Head of caudate nucleus (tissue), 42 donors: ENCODE measurements around the gene ZDHHC14.
"Not testable (repeated sequence)": the region's sequence is repeated elsewhere in the genome, so short reads cannot be mapped to it uniquely, and the experiment has no call there.

ENCODE experiments used
- DNase-seq, 42 donors: peaks; one replicate each; pipeline versions ENCODE4 v3.0.0 to v3.0.0-alpha.2; 2020 to 2021; ENCODE audit warnings: mixed read lengths in 7 of 42
- intact Hi-C: fragments of 100-400 bp; cut with DNase I; formaldehyde crosslinking; loops from one replicate; pipeline ENCODE4 v1.15.0; 2022

ZDHHC14 gene

GRCh38 chr6:157380779-157381561 is at the start of gene ZDHHC14:
TSS of gene ZDHHC14 (plus strand) at chr6:157381190.
- peak; percentile 82 to 98 (median 94) for DNase-seq
- intact Hi-C loops, result loop anchor here (2.0 to 5.0 kb wide), 2 partner anchors 51 to 58 kb away; partner anchors contain the start of gene TMEM242

GRCh38 chr6:157332813-157333212 is 48.2 kb upstream of the ZDHHC14 start:
- intact Hi-C loops, result no loop called here
- no peak for DNase-seq

GRCh38 chr6:157333537-157333936 is 47.5 kb upstream of the ZDHHC14 start:
- no peak for DNase-seq
- intact Hi-C loops, result no loop called here

GRCh38 chr6:157333956-157334355 is 47.0 kb upstream of the ZDHHC14 start:
- no peak for DNase-seq
- intact Hi-C loops, result no loop called here

- DNase-seq, result no peak
- intact Hi-C loops, result no loop called here
Observed at GRCh38 chr6:157335829-157336228, 45.2 kb upstream of the ZDHHC14 start.

- DNase-seq, intact Hi-C loops: not testable (repeated sequence)
Observed at GRCh38 chr6:157337276-157337675, 43.7 kb upstream of the ZDHHC14 start.

GRCh38 chr6:157337751-157338150 is 43.2 kb upstream of the ZDHHC14 start:
- DNase-seq, result no peak
- intact Hi-C loops, result no loop called here

GRCh38 chr6:157339432-157339831 is 41.6 kb upstream of the ZDHHC14 start:
- intact Hi-C loops, result no loop called here
- no peak for DNase-seq

- no peak for DNase-seq
- intact Hi-C loops, result no loop called here
Observed at GRCh38 chr6:157343732-157344131, 37.3 kb upstream of the ZDHHC14 start.

GRCh38 chr6:157346373-157346772 is 34.6 kb upstream of the ZDHHC14 start:
- no peak for DNase-seq
- intact Hi-C loops, result no loop called here

- peak in 13 of 42 donors; percentile 8 to 62 (median 24) for DNase-seq
- intact Hi-C loops, result no loop called here
Observed at GRCh38 chr6:157358287-157358686, 22.7 kb upstream of the ZDHHC14 start.

GRCh38 chr6:157361886-157362285 is 19.1 kb upstream of the ZDHHC14 start:
- intact Hi-C loops, result no loop called here
- DNase-seq, result no peak

- intact Hi-C loops, result no loop called here
- no peak for DNase-seq
Observed at GRCh38 chr6:157364705-157365104, 16.3 kb upstream of the ZDHHC14 start.

GRCh38 chr6:157366648-157367047 is 14.3 kb upstream of the ZDHHC14 start:
- intact Hi-C loops, result no loop called here
- DNase-seq, result no peak

GRCh38 chr6:157368359-157369049 is 12.5 kb upstream of the ZDHHC14 start:
- no peak for DNase-seq

GRCh38 chr6:157370755-157371154 is 10.2 kb upstream of the ZDHHC14 start:
- intact Hi-C loops, result no loop called here
- no peak for DNase-seq

More at GRCh38 chr6:157368359-157369049, 12.5 kb upstream of the ZDHHC14 start:
- intact Hi-C loops, result no loop called here

GRCh38 chr6:157372501-157373280 is 8.3 kb upstream of the ZDHHC14 start:
- DNase-seq, result no peak
- intact Hi-C loops, result no loop called here

GRCh38 chr6:157374889-157375443 is 6.0 kb upstream of the ZDHHC14 start:
- no peak for DNase-seq
- intact Hi-C loops, result no loop called here

GRCh38 chr6:157376241-157376640 is 4.7 kb upstream of the ZDHHC14 start:
- DNase-seq, result no peak
- intact Hi-C loops, result no loop called here
